GM21723 (cell line): Measurements from ENCODE around the gene SLC35C1.
"Not testable (repeated sequence)": the region's sequence is repeated elsewhere in the genome, so short reads cannot be mapped to it uniquely, and the experiment has no call there.

ENCODE experiments used
- ATAC-seq: cut with Tn5 transposase; IDR thresholded peaks from one replicate; pipeline ENCODE4 v1.9.1; 2021; ENCODE audit warnings: mild to moderate bottlenecking, moderate library complexity; ENCODE audit not compliant: unreplicated experiment

SLC35C1 gene

DNA sequence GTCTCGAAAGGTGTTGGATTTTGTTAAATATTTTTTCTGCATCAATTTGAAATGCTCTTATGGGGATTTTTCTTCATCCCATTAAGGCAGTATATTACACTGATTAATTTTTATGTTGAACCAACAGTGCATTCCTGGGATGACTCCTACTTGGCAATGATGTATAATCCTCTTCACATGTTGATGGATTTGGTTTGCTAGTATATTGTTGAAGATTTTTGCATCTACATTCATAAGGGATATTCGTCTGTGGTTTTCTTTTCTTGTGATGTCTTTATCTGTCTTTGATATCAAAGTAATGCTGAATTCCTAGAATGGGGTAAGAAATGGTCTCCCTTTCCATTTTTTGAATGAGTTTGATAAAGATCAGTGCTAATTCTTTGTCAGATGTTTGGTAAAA lies 18.7 kb upstream of the SLC35C1 start:
- ATAC-seq = no peak

DNA sequence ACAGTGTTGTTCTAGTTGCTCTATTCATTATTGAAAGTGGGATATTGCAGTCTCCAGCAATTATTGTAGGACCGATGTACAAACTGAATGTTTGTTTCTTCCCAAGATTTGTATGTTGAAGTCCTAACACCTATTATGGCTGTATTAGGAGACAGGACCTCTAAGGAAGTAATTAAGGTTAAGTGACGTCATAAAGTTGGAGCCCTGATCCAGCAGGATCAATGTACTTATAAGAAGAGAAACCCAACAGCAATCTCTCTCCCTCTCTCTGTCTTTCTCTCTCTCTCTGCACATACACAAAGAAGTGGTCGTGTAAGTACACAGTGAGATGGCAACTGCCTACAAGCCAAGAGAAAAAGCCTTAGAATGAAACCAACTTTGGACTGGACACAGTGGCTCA lies 16.1 kb upstream of the SLC35C1 start:
- ATAC-seq = no peak

DNA sequence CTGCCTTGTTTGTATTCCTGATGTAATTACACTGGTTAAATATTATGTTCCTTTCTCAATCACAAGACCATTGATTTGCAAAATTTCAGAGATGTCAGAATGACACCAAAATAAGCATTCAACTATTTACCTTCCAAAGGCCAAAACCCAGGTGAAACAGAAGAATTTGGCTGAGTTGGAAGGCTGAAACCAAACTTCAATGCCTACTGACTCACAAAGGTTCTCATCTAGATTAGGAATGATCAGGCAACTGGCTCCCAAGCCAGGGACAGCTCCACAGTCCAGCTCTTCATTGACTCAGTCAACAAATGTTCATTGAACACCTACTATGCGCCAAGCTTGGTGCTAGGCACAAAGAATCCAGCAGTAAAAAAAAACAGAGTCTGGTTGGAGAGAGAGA lies 13.4 kb upstream of the SLC35C1 start:
- no peak for ATAC-seq

DNA sequence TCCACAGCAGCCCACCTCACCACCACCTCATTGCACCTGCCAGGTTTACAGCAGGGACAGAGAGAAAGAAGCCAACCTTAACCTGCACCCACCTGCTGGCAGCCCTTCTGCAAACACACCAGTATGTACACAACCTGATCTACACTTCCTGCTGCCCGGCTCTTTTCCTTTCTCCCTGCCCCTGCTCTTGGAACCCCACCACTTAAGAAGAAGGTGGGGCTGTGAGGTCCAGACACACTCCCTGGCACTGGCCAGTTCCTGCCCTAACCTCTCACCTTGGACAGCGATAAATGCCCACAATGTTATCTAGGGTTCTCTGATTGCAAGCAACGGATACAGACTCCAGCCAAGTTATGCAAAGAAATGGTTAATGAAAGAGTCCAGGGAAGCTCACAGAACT lies 10.8 kb upstream of the SLC35C1 start:
- ATAC-seq = no peak

DNA sequence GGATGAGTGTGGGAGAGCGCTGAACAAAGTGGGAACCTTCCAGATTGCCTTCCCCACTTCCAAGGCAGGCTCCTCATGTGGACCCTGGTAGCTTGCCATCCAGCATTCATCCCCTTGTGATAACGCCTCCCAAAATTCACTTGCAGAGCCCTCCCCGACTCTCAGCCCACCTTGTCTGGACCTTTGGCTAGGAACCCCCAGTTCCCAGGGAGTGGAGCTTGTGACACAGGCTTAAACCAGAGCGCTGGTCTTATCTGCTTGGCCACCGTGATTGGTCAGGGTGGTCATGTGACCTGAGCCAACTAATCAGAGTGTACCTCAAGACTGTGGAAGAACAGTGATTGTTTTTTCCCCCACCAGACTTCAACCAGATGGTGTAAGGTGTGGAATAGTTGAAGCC lies 9.6 kb upstream of the SLC35C1 start:
- ATAC-seq = no peak

DNA sequence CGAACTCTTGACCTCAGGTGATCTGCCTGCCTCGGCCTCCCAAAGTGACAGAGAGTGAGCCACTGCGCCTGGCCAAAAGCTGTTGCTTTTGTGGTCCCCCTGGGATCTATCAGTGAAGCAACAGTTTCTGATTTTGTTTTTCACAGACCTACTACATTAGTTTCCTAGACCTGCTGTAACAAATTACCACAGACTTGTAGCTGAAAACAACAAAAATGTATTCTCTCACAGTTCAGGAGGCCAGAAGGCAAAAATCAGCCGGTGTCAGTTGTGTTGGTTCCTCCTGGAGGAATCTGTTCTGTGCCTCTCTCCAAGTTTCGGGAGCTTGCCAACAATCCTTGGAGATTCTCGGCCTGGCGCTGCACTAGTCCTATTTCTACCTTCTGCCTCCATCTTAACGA lies 8.5 kb upstream of the SLC35C1 start:
- no peak for ATAC-seq

DNA sequence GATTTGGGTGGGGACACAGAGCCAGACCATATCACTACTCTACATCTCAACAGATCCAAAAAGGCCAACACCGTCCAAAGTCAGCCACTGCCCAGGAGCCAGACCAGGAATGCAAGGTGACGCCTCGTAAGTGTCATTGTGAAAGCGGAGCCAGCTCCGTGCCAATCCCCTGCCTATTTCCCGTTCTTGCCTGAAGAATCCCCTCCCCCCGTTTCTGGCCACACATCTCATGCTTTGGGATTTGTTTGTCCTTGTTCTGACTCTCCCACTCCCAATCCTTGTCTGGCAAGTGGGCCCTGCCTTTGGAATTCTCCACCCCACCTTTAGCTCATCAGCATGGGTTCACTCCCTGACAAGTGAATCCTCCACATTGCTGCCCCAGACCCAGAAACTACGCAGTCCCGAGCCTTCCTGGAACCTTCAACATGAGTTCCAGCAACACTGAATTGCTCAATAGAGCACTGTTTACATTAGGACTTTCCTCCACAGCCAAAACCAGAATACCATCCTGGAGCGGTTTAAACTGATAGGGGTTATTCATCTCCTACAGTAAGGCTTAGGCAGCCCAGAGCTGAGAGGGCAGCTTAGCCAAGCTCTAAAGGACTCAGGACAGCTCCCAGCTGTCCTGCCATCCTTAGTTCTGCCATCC lies 6.0 kb upstream of the SLC35C1 start:
- ATAC-seq = no peak

DNA sequence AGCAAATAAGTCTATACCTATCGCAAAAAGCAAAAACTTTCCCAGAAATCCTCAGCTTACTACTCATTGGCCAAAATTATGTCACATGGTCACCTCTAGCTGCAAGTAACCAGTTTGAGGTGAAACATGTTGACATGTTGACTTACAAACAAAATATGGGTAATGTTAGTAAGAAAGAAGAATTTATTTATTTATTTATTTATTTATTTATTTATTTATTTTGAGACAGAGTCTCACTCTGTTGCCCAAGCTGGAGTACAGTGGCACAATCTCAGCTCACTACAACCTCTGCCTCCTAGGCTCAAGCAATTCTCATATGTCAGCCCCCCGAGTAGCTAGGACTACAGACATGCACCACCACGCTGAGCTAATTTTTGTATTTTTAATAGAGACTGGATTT lies 5.4 kb upstream of the SLC35C1 start:
- no peak for ATAC-seq

DNA sequence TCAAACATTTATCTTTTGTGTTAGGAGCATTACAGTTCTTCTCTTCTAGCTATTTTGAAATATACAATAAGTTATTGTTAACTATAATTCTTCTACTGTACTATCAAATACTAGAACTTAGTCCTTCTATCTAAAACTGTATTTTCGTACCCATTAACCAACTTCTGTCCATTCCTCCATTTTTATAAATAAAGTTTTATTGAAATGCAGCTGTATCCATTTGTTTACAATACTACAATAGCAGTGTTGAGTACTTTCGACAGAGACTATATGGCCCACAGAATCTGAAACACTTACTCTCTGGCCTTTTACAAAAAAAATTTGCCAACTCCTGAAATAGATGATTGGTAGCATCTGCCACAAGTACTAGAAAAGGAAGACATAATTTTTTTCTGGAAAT lies 4.7 kb upstream of the SLC35C1 start:
- ATAC-seq = no peak

DNA sequence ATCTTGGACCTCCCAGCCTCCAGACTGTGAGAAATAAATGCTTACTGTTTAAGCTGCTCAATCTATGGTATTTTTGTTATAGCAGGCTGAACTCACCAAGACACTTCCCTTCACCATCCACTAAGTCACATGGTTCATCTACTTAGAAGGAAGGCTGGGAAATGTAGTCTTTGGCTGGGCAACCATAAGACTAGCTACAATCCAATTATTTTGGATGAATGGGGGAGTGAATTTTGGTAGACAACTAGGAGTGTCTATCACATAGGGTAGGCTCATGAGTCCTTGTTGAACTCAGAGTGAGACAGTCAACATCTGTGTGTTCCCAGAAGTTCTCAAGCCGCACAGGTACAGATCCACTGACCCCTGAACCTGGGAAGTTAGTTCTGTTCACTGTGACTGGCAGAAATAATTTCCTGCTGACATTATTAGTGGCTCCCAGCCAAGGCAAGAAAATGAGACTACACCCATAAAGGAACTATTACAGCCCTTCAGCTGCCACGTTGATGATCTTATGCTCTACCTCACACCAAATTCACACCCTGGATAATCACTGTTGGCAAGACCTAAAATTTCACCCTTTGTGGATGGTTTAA lies 3.1 kb upstream of the SLC35C1 start:
- no peak for ATAC-seq

DNA sequence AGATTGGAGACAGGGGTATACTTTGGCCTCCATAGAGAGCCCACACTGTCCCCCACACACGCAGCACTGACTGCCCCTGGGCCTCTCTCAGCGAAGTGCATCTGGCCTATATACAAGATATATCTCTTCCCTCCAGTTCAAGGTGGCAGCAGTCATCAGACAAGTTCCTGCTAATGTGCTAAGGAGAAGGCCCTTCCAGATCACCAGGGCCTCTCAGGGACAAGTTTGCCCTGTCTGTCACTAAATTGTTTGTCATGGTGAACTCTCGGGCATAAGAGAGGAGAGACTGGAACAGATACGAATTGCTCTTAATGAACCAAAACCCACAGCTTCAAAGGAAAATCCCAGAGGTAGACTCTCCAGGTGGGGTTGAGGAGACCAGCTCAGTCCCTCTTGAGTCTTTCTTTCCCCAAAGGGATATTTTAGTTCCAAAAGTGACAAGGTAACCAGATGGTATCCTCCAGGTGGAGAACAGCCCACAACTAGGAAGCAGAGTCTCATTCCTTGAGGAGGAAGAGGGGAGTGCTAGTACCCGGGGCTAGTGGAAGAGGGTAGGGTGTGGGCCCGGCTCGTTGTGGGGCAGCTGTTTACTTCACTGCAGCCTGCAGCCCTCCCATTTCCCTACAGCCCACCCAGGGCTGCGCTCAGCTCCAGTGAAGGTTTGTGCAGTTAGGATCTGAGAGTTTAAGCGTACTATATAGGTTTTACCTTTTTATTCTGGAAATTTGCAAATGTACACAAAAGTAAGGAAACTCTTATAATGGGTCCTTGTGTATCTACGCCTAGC lies 2.2 kb upstream of the SLC35C1 start:
- no peak for ATAC-seq

DNA sequence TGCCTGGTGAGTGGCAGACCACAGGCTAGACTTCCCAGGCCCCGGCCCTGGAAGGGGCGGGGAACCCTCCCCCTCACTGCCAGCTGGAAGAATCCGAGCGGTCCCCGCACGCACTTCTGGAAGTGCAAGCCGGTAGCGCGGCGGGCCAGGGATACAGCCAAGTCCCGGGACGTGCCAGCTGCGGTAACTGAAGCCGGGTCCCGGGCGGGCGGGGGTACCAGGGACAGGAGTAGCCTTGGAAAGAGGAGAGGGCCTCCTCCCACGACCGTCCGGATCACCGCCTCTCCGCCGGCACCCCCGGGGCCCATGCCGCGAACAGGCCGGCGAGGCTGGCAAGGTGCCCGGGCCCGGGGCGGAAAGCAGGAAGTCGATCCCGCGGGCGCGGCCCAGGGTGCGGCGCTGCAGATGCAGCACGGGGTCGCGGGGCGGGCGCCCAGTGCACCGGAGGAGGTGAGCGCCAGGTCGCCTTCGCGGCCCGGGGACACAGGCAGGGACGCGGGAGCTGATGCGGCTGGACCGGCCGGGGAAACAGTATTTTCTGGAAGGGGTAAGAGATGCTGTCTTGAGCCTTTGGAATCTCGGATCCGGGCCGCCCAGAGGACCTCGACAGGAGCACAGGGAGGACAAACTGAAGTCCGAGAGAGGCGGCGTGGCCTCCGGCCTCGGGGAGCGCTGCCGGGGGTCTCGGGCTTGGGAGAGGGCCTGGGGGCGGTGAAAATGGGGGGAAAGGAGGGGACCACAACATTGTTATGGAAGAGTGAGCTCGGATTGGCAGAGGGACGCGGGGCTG lies 783 bp upstream of the SLC35C1 start:
- peak; percentile 41 for ATAC-seq

DNA sequence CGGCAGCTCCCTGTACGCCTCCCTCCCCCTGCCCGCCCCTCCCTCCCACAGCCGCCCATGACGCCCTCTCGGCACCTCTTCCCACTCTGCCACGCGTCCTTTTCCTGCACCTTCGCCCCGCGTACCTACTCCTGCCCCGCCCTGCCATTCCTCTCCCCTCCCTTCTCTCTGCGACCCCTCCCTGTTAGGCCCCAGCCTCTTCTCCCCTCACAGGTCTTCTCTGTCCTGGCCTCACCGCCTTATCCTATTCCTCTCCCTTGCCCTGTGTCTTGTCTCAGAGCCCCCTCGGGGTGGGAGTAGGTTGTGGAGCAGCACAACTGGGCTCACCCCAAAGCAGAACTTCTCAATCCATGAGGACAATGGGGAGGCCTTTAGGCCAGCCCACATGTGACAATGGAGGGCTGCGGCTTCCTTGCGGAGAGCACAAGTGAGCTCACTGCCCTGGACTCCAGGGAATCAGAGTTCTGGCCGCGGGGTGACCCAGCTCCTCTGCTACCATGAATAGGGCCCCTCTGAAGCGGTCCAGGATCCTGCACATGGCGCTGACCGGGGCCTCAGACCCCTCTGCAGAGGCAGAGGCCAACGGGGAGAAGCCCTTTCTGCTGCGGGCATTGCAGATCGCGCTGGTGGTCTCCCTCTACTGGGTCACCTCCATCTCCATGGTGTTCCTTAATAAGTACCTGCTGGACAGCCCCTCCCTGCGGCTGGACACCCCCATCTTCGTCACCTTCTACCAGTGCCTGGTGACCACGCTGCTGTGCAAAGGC lies 539 bp downstream of the SLC35C1 start:
- ATAC-seq = peak; percentile 21

DNA sequence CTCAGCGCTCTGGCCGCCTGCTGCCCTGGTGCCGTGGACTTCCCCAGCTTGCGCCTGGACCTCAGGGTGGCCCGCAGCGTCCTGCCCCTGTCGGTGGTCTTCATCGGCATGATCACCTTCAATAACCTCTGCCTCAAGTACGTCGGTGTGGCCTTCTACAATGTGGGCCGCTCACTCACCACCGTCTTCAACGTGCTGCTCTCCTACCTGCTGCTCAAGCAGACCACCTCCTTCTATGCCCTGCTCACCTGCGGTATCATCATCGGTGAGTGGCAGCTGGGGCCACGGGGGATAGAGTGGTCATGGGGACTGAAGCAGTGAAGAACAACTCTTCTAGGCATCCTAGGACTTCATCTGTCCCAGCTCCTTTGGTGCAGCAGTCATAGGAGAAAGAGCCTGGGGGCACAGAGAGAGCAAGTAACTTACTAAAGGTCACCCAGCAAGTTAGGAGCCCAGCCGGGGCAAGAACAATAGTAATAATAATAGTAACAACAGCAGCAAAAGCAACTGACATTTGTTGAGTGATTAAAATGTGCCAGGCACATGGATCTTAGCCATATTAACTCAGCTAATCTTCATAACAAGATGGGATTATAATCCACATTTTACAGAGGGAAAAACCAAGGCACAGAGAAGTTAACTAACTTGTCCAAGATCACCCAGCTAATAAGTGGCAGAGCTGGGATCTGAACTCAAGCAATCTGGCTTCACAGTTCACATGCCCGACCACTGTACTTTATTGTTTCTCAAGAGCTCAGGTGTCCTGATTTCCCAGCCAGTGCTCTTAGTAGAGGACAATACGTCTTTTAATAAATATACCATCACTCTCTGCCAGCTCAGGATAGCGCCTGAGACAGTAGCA lies 1.4 kb downstream of the SLC35C1 start:
- ATAC-seq = no peak

DNA sequence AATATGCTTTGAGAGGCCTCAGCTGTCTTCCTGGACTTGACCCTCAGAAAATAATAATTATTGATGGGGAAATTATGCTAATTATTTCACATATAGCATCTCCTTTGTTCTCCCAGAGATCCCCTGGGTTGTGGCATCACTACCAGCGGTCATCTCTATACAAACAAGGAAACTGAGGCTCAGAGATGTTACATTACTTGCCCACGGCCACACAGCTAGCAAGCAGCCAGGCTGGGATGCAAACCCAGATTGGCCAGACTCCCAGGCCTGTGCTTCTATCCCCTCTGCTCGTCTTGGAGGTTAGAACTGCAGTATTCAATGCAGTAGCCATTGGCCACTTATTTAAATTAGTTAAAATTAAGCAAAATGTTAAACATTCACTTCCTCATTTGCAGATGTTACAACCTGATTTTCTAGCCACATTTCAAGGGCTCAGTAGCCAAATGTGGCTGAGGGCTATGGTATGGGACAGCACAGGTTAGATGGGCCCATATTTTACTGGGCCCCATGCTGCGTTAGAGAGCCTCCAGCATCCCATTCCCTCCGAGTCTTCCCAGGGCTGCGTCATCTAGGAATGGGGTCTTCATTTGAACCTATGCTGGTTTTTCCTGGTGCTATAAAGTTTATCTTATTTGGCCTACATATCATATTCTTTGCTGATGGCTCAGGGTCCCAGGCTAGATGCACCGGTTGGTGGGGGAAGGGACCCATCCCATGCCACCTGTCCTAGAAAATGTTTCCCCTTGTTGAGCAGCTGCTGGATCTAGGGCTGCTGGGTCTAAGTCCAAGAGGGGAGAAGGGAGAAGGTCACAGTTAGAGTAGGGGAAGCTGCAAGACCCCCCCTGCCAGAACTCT lies 2.2 kb downstream of the SLC35C1 start:
- no peak for ATAC-seq

DNA sequence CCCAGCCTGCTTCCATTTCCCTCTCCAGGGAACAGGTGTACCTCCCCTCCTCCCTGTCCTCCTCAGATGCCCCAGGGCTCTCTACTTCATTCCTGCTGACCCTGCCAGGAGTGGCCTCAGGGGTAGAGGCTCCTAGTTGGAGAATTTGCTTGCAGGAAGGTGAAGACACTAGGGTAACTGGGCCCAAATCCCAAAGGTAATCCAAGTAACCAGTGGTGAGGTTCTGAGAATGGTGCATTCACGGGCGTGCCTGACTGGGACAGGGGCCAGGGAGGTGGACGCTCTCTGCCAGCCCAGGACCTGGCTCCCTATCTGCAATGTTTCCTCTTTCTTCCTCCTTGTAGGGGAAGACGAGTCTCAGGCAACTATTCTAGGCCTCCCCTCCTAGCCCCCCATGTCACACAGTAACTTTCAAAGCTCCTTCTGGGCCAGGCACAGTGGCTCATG lies 2.9 kb downstream of the SLC35C1 start:
- ATAC-seq = no peak

DNA sequence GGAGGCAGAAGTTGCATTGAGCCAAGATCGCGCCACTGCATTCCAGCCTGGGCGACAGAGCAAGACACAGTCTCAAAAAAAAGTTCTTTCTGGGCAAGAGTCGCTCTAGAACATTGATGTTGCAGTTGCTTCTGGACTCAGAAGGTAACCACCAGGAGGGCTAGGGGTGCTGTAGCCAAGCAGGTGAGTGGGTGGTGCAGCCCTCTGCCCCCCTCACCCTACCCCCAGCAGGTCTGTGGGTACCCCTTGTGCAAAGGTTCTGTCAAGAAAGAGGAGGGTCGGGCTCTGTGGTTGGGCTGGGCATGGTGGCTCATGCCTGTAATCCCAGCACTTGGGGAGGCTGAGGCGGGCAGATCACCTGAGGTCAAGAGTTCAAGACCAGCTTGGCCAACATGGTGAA lies 3.5 kb downstream of the SLC35C1 start:
- not testable (repeated sequence) for ATAC-seq

DNA sequence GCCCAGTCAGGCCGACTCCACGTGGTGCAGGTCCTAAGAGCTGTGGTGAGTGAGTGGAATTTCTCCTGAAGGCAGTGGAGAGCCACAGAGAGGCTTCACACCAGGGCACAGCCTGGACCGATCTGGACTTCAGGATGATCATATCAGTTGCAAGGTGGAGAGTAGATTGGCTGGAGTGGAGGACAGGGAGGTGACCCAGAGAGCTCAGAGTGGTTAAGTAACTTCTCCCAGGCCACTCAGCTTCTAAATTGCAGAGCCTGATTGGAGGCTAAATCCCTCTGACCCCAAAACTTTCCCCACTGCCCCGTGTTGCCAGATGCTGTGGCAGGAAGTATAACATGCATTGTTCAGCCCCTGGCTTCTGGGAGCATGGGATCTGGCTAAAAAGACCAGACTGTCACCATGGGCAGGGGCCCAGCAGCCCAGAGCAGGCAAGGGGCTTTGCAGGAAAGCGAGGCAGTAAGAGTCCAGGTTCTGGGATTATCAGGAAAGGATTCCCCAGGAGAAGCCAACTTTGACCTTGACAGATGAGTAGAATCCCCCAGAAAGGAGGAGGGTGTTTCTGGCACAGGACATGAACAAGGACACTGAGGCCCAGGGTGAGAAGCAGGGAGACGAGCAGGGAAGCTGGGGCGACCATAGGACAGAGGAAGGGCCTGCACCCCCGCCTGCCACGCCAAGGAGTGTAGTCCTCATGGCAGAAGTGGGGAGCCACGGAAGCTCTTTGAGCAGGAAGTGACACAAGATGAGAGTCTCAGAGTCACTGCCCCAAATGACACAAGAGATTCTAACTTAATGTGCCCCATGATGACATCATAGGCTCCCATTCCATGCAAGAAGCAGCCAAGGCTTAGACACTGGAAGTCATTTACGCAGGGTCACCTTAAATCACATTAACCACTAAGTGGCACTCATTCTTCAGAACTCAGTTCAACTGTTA lies 4.8 kb downstream of the SLC35C1 start:
- no peak for ATAC-seq
